ENCODE results near the gene FLAD1.

DNA sequence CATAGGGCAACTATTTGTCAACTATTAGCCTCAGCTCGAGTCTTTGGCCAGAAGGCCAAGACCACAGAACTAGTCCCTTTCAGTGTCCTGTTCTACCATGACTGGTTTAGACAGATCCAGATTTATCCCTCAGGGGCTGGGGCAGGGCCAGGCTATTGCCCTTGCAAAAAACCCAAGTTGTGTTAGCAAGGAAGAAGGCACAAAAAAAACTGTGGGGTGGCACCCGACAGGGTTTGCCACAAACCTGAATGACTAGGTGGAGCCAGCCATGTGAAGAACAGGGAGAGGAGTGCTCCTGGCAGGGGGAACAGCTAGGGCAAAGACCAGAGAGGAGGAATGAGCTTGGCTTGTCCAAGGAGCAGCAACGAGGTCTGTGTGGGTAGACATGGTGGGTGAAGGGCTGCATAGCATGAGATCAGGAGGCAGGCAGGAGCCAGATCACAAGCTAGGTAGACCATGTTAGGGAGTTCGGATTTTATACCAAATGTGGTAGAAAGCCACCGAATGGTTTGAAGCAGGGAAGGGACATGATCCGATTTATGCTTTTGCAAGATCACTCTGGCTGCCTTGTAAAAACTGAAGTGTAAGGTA is 54.8 kb downstream of the FLAD1 start:
- TF ChIP-seq, protein P1, sequence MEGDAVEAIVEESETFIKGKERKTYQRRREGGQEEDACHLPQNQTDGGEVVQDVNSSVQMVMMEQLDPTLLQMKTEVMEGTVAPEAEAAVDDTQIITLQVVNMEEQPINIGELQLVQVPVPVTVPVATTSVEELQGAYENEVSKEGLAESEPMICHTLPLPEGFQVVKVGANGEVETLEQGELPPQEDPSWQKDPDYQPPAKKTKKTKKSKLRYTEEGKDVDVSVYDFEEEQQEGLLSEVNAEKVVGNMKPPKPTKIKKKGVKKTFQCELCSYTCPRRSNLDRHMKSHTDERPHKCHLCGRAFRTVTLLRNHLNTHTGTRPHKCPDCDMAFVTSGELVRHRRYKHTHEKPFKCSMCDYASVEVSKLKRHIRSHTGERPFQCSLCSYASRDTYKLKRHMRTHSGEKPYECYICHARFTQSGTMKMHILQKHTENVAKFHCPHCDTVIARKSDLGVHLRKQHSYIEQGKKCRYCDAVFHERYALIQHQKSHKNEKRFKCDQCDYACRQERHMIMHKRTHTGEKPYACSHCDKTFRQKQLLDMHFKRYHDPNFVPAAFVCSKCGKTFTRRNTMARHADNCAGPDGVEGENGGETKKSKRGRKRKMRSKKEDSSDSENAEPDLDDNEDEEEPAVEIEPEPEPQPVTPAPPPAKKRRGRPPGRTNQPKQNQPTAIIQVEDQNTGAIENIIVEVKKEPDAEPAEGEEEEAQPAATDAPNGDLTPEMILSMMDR (IDR thresholded peaks at IDR 0.05) = no peak
- no peak for TF ChIP-seq ZNF281 (CRISPR knock-in tag; IDR thresholded peaks at IDR 0.05)
- TF ChIP-seq GABPB1 (CRISPR knock-in tag; IDR thresholded peaks at IDR 0.05) = no peak
- TF ChIP-seq, protein P2, sequence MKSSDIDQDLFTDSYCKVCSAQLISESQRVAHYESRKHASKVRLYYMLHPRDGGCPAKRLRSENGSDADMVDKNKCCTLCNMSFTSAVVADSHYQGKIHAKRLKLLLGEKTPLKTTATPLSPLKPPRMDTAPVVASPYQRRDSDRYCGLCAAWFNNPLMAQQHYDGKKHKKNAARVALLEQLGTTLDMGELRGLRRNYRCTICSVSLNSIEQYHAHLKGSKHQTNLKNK (CRISPR knock-in tag; IDR thresholded peaks at IDR 0.05) = no peak
